ENCODE data around the gene ABCA7.
A peak's percentile ranks its signal among the peaks of the same experiment; 100 is the strongest.

The ABCA7 gene

DNA sequence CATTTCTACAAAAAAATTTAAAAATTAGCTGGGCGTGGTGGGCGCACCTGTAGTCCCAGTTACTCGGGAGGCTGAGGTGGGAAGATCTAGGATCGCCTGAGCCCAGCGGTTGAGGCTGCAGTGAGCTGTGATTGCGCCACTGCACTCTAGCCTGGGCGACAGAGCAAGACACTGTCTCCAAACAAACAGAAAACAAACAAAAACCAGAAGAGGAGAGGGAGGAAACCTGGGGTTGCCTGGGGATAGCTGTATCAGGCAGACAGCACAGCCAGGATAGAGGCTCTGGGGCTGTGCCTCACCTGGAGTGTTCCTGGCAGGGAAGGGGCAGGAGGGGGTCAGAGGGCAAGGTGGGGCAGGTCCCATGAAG lies 57.9 kb downstream of the ABCA7 start:
- H3K4me3 ChIP-seq (ENCODE audit: control insufficient read depth, low read depth, low read length): no peak overlapping the region
- no peak for DNase-seq (ENCODE audit: low read depth)
- TF ChIP-seq, protein P1, sequence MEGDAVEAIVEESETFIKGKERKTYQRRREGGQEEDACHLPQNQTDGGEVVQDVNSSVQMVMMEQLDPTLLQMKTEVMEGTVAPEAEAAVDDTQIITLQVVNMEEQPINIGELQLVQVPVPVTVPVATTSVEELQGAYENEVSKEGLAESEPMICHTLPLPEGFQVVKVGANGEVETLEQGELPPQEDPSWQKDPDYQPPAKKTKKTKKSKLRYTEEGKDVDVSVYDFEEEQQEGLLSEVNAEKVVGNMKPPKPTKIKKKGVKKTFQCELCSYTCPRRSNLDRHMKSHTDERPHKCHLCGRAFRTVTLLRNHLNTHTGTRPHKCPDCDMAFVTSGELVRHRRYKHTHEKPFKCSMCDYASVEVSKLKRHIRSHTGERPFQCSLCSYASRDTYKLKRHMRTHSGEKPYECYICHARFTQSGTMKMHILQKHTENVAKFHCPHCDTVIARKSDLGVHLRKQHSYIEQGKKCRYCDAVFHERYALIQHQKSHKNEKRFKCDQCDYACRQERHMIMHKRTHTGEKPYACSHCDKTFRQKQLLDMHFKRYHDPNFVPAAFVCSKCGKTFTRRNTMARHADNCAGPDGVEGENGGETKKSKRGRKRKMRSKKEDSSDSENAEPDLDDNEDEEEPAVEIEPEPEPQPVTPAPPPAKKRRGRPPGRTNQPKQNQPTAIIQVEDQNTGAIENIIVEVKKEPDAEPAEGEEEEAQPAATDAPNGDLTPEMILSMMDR (IDR thresholded peaks at IDR 0.05; ENCODE audit: control insufficient read depth, insufficient read depth, low read depth, low read length, missing control alignments): no peak

- TF ChIP-seq, protein P1 (IDR thresholded peaks at IDR 0.05; ENCODE audit: control insufficient read depth, insufficient read depth, low read depth, low read length, missing control alignments): no peak
- H3K4me3 ChIP-seq (ENCODE audit: control insufficient read depth, low read depth, low read length): no peak overlapping the region
- DNase-seq (ENCODE audit: low read depth): no peak
These were observed 58.5 kb downstream of the ABCA7 start for GRCh38 chr19:1098177-1099051.

DNA sequence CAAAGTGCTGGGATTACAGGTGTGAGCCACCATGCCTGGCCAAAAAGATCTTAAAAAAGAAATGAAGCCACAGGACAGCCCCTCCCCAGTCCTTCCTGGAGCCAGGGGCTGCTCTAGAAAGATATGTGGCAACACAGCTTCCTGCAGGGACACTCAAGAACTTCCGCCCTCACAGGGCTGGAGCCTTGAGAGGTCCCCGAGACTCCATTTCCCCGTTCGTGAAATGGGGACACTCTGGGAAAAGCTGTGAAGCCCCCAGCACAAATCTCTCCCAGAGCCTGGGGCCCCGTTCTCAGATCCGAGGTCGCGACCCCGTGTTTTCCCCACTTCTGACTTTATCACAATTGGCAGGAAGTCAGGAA lies 61.4 kb downstream of the ABCA7 start:
- DNase-seq (ENCODE audit: low read depth): no peak
- H3K4me3 ChIP-seq (ENCODE audit: control insufficient read depth, low read depth, low read length): no peak overlapping the region
- TF ChIP-seq, protein P1 (IDR thresholded peaks at IDR 0.05; ENCODE audit: control insufficient read depth, insufficient read depth, low read depth, low read length, missing control alignments): no peak

- no peak overlapping the region for H3K4me3 ChIP-seq (ENCODE audit: control insufficient read depth, low read depth, low read length)
- DNase-seq (ENCODE audit: low read depth): peak; percentile 99
- TF ChIP-seq, protein P1 (IDR thresholded peaks at IDR 0.05; ENCODE audit: control insufficient read depth, insufficient read depth, low read depth, low read length, missing control alignments): no peak
These were observed 62.7 kb downstream of the ABCA7 start for GRCh38 chr19:1102407-1103131.

DNA sequence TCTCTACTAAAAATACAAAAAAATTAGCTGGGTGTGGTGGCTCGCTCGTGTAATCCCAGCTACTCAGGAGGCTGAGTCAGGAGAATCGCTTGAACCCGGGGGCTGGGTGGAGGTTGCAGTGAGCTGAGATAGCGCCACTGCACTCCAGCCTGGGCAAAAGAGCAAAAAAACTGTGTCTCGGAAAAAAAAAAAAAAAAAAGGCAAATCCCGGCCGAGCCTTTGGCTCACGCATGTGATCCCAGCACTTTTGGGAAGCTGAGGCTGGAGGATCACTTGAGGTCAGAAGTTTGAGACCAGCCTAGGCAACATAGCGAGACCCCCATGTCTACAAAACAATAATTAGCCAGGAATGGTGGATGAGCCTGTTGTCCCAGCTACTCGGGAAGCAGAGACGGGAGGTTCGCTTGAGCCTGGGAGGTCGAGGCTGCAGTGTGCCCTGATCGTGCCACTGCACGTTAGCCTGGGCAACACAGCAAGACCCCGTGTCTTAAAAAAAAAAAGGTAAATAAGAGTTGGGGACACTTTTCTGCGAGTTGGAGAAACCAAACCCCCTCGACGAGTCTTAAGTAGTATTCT lies 63.3 kb downstream of the ABCA7 start:
- H3K4me3 ChIP-seq (ENCODE audit: control insufficient read depth, low read depth, low read length): peak overlapping the region; percentile 26
- DNase-seq (ENCODE audit: low read depth): no peak
- TF ChIP-seq, protein P1 (IDR thresholded peaks at IDR 0.05; ENCODE audit: control insufficient read depth, insufficient read depth, low read depth, low read length, missing control alignments): no peak

DNA sequence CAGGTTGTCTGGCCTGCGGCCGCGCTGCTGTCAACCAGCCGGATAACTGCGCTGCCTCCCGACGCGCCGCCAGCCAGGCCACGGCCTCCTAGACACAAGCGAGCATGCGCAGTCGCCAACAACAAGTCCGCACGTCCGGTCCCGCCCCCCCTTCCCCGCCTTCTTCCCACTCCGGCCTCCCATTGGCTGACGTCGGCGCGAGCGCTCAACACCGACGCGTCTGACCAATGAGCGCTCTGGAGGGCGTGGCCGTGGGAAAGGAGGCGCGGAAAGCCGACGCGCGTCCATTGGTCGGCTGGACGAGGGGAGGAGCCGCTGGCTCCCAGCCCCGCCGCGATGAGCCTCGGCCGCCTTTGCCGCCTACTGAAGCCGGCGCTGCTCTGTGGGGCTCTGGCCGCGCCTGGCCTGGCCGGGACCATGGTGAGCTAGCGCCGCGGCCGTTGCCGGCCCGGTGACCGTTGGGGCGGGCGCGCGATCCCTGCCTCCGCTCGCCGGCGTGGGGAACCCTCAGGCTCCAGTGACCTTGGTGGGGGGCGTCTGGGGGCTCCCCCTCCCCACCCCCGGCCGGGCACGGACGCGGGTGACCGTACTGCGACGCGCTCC lies 63.9 kb downstream of the ABCA7 start, which contains the start of gene GPX4:
GPX4 (plus strand) TSS at position 287 of the 603 bp plus-strand sequence; CDS start at position 337, 50 bp downstream.
- TF ChIP-seq, protein P1 (IDR thresholded peaks at IDR 0.05; ENCODE audit: control insufficient read depth, insufficient read depth, low read depth, low read length, missing control alignments): no peak
- peak; percentile 95 for DNase-seq (ENCODE audit: low read depth)
- peak within 1 kb of the TSS; percentile 77 for H3K4me3 ChIP-seq (ENCODE audit: control insufficient read depth, low read depth, low read length)
